Thoracic aorta (tissue), 2 donors: ENCODE results near the gene AFF1. TPM values are rescaled to one million over a fixed set of nuclear protein-coding genes. Genes with fewer than 3 reads are reported as not detected.
A peak's percentile ranks its signal among the peaks of the same experiment; 100 is the strongest.

Experiments used
- ATAC-seq: fragments of 150-250 bp; one replicate; pipeline ENCODE4 v1.8.0; 2017; ENCODE audit warnings: low read depth; ENCODE audit not compliant: insufficient number of reproducible peaks, low FRiP score
- DNase-seq: peaks from one replicate; pipeline ENCODE4 v3.0.0-alpha.2; 2020; ENCODE audit warnings: low spot score
- H3K27ac ChIP-seq, 2 donors: fragments of 200-600 bp; sonication (generic); 1 replicate in 1 of 2; 2 replicates in 1 of 2; pipeline ENCODE4 v1.5.1; 2016; ENCODE audit warnings: mild to moderate bottlenecking in 2 of 2, moderate library complexity in 2 of 2
- H3K27me3 ChIP-seq: fragments of 200-600 bp; sonication (generic); replicated peaks from 2 replicates; pipeline ENCODE4 v1.6.0; 2016; ENCODE audit warnings: mild to moderate bottlenecking; ENCODE audit not compliant: insufficient read depth
- H3K36me3 ChIP-seq: fragments of 200-600 bp; sonication (generic); one replicate; pipeline ENCODE4 v1.5.1; 2016
- H3K4me1 ChIP-seq, 2 donors: fragments of 200-600 bp; sonication (generic); 1 replicate in 1 of 2; 2 replicates in 1 of 2; pipeline versions ENCODE4 v1.5.1 to v1.6.0; 2016; ENCODE audit warnings: low read depth in 2 of 2, mild to moderate bottlenecking in 1 of 2; ENCODE audit not compliant: control insufficient read depth in 1 of 2
- H3K4me3 ChIP-seq: fragments of 200-600 bp; sonication (generic); 2 replicates; pipeline ENCODE4 v1.5.1; 2016; ENCODE audit warnings: mild to moderate bottlenecking
- H3K9me3 ChIP-seq: fragments of 200-600 bp; sonication (generic); 2 replicates; pipeline ENCODE4 v1.5.1; 2016
- total RNA-seq, 2 donors: library from RNA; depleted of rRNA; stranded (reverse); fragments of >200 nt; gene quantifications; one replicate each; pipeline versions ENCODE4 v1.1.0 to v1.2.3, GENCODE V29; 2016
- TF ChIP-seq, protein P1 (sequence below): fragments of 200-600 bp; sonication (generic); IDR thresholded peaks from one replicate; pipeline ENCODE4 v1.5.1; 2019; ENCODE audit warnings: antibody characterized with exemption

The AFF1 gene
- total RNA-seq, 2 donors from 2014 or later: 51.9 to 93.2 TPM

DNA sequence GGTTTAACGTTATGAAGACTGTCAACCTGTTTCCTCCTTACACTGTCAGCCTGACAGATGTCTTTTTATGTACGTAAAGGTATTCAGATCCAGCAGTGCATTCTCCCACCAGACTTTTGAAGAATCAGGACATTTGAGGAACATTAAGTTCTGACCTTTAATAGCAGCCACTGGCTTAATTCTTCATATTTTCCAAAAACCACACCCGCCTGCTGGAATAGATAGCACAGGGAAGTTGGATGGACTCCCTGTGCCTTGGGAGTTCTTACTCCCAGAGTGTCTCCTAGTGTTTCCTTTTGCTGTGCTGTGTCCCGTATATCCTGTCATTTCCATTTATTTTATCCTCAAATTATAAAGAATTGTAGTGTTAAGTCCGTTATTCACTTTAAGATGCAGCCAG lies 94.5 kb downstream of the AFF1 start:
- TF ChIP-seq, protein P1, sequence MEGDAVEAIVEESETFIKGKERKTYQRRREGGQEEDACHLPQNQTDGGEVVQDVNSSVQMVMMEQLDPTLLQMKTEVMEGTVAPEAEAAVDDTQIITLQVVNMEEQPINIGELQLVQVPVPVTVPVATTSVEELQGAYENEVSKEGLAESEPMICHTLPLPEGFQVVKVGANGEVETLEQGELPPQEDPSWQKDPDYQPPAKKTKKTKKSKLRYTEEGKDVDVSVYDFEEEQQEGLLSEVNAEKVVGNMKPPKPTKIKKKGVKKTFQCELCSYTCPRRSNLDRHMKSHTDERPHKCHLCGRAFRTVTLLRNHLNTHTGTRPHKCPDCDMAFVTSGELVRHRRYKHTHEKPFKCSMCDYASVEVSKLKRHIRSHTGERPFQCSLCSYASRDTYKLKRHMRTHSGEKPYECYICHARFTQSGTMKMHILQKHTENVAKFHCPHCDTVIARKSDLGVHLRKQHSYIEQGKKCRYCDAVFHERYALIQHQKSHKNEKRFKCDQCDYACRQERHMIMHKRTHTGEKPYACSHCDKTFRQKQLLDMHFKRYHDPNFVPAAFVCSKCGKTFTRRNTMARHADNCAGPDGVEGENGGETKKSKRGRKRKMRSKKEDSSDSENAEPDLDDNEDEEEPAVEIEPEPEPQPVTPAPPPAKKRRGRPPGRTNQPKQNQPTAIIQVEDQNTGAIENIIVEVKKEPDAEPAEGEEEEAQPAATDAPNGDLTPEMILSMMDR: no peak
- Histone ChIP-seq H3K4me3 (peak overlapping the region; percentile 5), H3K9me3 (no peaks in the 10 kb centered on the region), H3K27me3 (no peaks in the 10 kb centered on the region), H3K27ac (peak overlapping the region; percentile 3 to 44), H3K36me3 (no peaks in the 10 kb centered on the region), H3K4me1 (peaks cover 82% of the 10 kb centered on the region in 2 donors)
- DNase-seq (no peak), ATAC-seq (no peak)

GRCh38 chr4:87030124-87030523 lies 95.3 kb downstream of the AFF1 start:
- H3K36me3 ChIP-seq: no peaks in the 10 kb centered on the region
- peak overlapping the region; percentile 4 to 44 for H3K27ac ChIP-seq
- no peaks in the 10 kb centered on the region for H3K9me3 ChIP-seq
- H3K4me3 ChIP-seq: no peak overlapping the region
- TF ChIP-seq, protein P1: no peak
- peaks cover 75 to 87% of the 10 kb centered on the region in 2 donors for H3K4me1 ChIP-seq
- ATAC-seq (no peak), DNase-seq (no peak)
- no peaks in the 10 kb centered on the region for H3K27me3 ChIP-seq

- DNase-seq: no peak
- peak; percentile 41 for ATAC-seq
- H3K4me1 ChIP-seq: peaks cover 67 to 82% of the 10 kb centered on the region in 2 donors
- no peaks in the 10 kb centered on the region for H3K27me3 ChIP-seq
- H3K27ac ChIP-seq: peak overlapping the region; percentile 4 to 44
- no peaks in the 10 kb centered on the region for H3K36me3 ChIP-seq
- H3K4me3 ChIP-seq: peak overlapping the region; percentile 2
- TF ChIP-seq, protein P1: no peak
- H3K9me3 ChIP-seq: no peaks in the 10 kb centered on the region
Observed at GRCh38 chr4:87030755-87031441, 96.1 kb downstream of the AFF1 start.

DNA sequence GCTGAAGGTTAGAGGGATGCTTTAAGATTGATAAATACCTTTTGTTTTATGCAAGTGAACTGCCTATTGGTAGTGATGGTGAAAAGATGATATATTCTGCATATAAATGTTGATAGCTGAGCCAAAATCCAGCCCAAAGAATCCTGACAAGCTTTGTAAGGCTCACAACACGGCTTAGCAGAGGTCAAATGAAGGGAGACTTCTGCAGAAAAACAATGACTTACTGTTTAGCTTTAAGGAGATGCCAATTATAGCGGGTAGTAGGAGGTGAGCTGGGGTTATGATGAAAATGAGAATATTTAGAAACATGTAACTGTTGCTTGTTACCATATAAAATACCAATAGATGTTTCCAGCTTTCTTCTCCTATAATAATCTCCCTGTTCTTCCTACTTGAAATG lies 97.1 kb downstream of the AFF1 start:
- H3K36me3 ChIP-seq: no peaks in the 10 kb centered on the region
- peak overlapping the region in 1 of 2 donors; percentile 44 for H3K27ac ChIP-seq
- no peaks in the 10 kb centered on the region for H3K9me3 ChIP-seq
- ATAC-seq (no peak), DNase-seq (no peak)
- TF ChIP-seq, protein P1: no peak
- peak overlapping the region; percentile 39 for H3K4me3 ChIP-seq
- H3K4me1 ChIP-seq: peaks cover 67 to 83% of the 10 kb centered on the region in 2 donors
- no peaks in the 10 kb centered on the region for H3K27me3 ChIP-seq

DNA sequence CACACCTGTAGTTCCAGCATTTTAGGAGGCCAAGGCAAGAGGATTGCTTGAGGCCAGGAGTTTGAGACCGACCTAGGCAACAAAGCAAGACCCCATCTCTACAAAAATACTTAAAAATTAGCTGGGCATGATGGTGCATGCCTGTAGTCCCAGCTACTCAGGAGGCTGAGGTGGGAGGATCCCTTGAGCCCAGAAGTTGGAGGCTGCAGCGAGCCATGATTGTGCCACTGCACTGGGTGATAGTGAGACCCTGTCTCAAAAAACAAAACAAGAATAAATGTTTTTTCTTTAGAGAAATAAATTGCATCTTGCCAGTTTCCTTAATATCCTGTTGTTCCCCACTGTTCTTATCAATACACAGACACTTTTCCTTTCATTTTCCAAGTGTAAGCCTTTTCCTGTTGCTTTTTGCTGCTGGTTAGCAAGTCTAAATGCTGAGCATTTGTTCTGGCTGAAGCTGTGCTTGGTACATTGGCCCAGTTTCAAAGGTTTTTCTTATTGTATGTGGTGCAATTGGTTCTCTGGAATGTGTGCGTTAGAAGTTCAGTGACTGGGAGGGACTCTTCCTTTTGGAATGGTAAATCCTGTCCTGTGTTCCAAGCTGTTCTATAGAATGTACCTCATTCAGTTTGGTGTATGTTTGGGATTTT lies 98.2 kb downstream of the AFF1 start:
- Histone ChIP-seq H3K36me3 (no peaks in the 10 kb centered on the region), H3K27ac (peak overlapping the region; percentile 3 to 44), H3K4me1 (peaks cover 72 to 92% of the 10 kb centered on the region in 2 donors), H3K27me3 (no peaks in the 10 kb centered on the region), H3K9me3 (no peaks in the 10 kb centered on the region), H3K4me3 (peak overlapping the region; percentile 39)
- DNase-seq (no peak), ATAC-seq (no peak)
- TF ChIP-seq, protein P1: no peak
